ENCODE measurements around the gene VSIG10L2. TPM values are rescaled to one million over a fixed set of nuclear protein-coding genes. Genes with fewer than 3 reads are reported as not detected.

VSIG10L2 gene
- polyA plus RNA-seq, 1 donor, result not detected

DNA sequence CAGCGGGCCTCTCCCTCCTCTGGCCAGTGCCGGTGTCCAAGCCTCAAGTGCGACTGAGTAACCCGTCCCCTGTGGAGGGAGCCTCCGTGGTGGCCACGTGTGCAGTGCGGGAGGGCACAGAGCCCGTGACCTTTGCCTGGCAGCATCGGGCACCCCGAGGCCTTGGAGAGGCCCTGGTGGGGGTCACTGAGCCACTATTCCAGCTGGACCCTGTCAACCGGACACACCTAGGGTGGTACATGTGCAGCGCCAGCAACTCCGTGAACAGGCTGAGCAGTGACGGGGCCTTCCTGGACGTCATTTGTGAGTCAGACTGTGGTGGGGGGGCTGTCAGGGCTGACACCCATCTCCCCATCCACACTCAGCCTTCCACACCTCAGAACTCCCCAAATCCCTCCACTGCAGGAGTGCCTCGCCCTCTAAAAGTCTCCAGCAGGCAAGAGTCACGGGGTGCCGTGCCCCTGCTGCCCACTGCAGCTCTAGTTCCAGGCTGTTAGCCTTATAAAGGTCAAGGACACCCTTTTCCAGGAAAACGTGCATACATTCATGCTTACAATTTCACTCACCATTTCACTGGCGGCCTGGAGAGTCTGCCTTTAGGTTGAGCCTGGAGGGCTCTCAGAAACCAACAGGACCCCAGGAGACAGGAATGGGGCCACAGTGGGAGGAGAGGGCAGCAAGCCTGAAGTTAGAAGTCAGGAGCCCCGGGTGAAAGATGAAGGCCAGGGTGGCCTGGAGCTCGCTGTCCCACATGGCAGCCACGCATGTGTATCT is 2.6 kb downstream of the VSIG10L2 start:
- no peak for DNase-seq

- no peak for DNase-seq
Observed at GRCh38 chr11:125949271-125950177, 3.7 kb downstream of the VSIG10L2 start.

GRCh38 chr11:125950178-125950490 is 4.3 kb downstream of the VSIG10L2 start:
- no peak for DNase-seq

- peak; percentile 84 for DNase-seq
Observed at GRCh38 chr11:125950696-125951651, 5.1 kb downstream of the VSIG10L2 start.

- no peak for DNase-seq
Observed at GRCh38 chr11:125951731-125952130, 5.9 kb downstream of the VSIG10L2 start.

GRCh38 chr11:125952559-125952958 is 6.7 kb downstream of the VSIG10L2 start:
- no peak for DNase-seq

DNA sequence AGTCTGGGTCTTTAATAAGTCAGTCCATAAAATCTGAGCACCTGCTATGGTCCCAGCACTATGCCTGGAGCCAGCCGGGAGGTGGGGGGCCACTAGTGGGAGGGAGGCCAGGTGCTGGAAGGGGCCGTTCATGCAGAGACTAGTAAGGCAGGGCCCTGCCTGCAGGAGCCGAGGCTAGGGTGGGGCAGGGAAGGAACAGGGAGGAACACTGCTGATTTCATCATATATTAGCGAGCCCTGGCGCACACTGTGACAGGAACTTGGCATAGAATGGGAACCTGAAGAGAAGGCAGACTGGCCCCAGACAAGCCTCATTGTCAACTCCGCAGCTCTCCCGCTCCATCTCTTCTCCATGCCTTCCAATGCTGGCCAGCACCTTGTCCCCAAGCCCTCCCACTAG is 7.1 kb downstream of the VSIG10L2 start:
- DNase-seq, result no peak

GRCh38 chr11:125953401-125953935 is 7.6 kb downstream of the VSIG10L2 start:
- no peak for DNase-seq

DNA sequence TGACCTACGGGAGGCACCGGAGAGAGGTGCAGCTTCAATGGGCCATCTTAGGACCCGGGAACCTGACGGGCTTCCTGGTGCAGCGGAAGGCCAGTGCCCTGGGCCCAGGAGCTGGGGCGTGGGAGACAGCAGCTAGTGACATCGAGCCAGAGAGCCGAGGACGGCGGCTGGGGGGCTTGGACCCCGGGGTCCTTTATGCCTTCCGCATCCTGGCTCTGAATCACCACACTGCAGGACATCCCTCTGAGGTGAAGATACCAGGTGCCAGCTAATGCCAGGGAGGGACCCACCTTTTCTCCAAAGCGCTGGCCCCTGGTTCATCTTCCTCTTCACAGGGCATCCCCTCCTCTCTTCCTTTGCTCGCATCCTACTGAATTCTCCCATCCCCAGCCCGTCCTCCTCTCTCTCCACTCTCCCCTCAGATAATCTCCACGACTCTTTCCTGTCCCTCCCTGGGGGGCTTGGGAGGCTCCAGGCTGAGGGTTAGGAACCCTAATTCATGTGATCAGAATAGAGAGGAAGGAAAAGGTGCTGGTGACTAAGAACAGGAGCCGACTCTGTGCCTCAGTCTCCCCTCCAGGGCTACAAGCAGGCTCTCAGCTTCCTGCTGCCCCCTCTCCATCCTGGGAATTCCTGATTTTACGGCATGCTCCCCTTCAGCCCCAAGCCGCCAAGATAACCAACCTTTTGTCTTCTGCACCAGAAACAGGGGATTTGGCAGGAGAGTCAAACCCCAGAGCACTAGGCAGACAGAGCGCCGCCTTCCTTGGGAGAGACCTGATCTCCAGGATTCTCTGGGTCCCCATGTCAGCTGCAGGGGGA is 8.5 kb downstream of the VSIG10L2 start:
- DNase-seq, result no peak

DNA sequence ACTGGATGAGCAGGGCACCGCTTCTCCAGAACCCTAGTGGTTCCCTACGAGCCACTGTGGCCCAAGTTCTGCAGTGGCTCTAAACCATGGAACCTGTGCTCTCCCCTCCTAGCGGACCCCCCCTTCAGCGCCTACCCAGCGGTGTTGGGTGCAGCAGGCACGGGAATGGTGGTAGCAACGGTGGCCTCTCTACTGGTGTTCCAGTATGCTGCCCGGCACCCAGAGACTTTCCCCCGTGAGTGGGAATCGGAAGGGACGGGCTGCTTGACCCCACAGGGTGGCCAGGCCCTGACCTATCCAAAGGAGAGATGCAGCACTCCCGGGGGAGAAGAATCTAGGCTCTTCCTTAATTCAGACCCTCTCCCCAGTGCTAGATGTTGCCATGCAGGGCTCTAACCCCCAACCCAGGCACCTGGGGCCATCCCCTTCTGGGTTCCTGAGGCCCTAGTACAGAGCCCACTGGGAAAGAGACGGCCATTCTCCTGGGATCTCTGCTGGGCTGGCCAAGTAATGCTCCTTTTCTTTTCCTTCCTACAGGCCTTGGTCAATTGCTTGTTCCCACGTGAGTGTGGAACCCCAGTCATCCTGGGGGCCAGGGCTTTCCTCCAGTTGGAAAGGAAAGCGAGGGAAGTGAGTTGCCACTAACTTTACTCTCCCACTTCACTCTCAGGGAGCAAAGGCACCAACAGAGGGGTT is 9.2 kb downstream of the VSIG10L2 start:
- no peak for DNase-seq

DNA sequence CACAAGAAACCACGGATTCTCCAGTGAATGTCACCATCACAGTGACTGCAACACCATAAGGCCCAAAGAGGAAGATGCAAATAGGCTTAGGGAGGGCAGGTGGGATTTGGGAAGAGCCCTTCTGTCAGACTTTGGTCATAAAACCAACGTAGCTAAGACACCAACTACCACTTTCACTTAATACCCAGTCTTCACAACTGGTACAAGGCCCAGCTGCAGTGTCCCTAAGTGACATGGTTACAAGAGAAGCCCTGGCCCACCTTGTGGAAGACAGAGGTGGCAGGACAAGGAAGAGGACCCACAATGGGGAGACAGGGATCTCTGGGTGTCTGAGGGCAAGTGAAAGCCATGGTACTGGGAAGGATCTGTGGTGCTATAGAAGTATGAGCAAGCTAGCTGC is 10.0 kb downstream of the VSIG10L2 start:
- no peak for DNase-seq

DNA sequence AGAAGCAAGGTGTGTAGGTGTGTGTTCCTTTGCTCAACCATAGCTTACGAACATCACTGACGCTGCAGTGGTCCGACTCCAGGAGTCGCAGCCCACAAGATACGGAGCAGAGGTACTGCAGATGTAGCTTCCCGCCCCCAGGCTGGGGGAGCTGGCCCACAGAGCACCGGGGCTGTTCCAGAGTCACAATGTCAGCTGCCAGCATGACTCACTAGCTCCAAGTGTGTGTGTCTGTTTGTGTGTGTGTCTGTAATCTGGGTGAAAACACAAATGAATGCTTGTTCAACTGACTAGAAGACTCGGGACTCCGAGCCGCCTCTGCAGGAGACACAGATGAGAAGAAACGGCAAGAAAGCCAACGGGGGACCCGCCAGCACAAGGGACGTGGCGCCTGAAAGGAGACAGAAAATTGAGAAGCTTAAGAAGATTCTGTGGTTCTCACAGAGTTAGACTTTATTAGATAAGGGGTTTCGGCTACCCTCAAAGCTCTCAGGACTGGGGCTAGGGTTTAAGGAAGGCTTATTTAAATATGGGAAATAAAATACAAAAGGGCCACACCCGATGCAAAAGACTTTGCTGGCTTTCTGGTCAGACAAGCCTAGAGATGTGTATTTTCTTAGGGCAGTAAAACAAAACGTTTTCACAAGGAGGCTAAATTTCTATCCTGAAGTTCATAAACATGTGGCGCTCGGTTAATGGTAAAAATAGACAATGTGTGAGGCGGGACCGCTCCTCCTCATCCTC is 10.7 kb downstream of the VSIG10L2 start:
- no peak for DNase-seq

- no peak for DNase-seq
Observed at GRCh38 chr11:125957618-125958332, 11.9 kb downstream of the VSIG10L2 start.

DNA sequence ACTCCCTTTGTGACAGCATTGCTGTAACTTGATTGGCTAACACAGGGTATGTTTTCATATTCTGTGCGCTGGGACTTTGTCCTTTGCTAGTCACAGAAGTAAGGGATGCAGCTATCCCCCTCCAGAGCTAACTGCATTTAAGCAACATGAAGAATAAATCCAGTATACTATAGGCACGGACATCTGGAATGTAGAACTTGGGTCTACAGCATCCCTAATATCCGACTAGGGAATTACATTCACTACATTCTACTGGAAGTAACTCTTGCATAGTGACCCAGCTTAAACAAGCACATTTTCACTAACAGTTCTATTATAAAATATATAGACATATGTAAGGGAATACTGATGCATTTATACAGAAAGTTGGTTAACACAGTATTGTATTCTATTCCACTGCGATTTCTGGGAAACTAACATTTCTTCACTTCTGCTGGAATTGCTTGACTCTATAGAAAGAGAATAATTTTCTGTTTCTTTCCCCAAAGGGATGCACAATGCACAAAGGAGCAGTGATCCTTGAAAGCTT is 13.1 kb downstream of the VSIG10L2 start:
- no peak for DNase-seq

- no peak for DNase-seq
Observed at GRCh38 chr11:125959511-125959910, 13.7 kb downstream of the VSIG10L2 start.

DNA sequence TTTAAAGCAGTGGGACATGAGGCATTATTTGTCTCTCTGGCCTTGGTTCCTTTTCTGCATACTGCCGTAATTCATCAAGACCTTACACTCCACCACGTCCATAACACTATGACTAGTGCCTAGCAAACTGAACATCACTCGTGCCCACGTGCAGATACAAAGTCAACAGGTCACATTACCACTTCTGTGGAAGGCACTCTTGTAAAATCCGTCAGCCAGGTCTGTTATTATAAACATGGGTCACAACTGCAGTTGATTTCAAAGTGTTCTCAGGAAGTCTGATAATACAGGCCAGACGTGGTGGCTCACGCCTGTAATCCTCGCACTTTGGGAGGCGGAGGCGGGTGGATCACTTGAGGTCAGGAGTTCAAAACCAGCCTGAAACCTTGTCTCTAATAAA is 14.1 kb downstream of the VSIG10L2 start:
- DNase-seq, result no peak

DNA sequence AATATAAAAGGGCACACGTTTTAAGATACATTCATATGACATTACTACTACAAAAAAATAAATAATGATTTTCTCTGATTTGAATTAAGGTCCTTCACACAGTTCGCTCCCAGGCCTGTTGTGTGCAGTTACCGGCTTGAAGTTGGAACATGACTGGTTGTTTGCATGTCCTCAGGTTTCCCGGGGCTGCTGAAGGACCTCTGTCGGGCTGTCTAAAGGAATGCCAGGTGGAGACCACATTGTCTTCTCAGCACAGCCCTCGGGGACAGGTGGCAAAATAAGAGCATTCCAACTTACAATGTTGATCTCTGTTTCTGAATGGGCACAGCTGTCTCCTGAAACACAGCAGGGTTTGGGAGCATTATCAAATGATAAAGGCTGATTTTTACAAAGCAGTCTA is 14.9 kb downstream of the VSIG10L2 start:
- no peak for DNase-seq

GRCh38 chr11:125967515-125967914 is 21.7 kb downstream of the VSIG10L2 start:
- DNase-seq, result no peak

DNA sequence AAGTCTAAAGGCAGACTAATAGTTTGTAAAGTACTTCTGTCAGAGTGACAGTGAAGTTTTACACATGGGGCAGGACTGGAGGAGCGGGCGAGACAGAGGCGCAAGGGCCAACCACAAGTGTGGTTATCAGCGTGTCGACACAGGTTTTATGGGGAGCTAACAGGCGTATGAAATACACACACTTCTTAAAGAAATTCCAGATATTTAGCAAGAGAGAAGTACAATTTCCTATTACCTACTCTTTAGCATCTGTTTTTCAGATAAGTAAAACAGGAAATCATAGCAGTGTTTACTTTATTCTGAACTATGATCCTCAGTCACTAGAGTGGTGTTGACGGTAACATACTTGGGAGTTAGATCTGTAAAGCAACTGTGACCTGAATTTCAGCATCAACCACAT is 22.5 kb downstream of the VSIG10L2 start:
- no peak for DNase-seq
